GM21381 (cell line): ENCODE results near the gene EXOC4.

Experiments used
- ATAC-seq: cut with Tn5 transposase; IDR thresholded peaks from one replicate; pipeline ENCODE4 v1.9.1; 2021; ENCODE audit warnings: mild to moderate bottlenecking, moderate library complexity; ENCODE audit not compliant: unreplicated experiment

Gene EXOC4

DNA sequence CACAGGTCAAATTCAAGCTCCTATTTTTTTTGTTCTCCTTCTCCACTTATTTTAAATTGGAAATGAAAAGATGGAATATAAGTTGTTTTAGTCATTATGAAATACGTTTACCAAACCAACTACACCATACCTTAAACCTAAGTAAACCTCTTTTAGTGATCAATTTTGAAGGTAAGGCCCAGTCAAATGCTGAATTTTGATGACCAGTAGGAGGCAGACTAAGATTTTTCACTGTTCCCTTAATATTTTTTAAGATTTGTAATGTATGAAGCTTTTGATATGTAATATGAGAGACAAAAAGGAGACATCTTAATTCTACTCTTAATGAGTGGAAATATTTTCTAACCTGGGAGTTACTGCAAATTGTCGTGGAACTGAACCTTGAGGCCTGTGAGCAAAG lies 311.6 kb downstream of the EXOC4 start:
- ATAC-seq, result no peak

- ATAC-seq, result no peak
Measured at GRCh38 chr7:133568544-133568943, 315.7 kb downstream of the EXOC4 start.

GRCh38 chr7:133570321-133570720 lies 317.4 kb downstream of the EXOC4 start:
- ATAC-seq, result no peak

- ATAC-seq, result no peak
Measured at GRCh38 chr7:133571076-133571475, 318.2 kb downstream of the EXOC4 start.

DNA sequence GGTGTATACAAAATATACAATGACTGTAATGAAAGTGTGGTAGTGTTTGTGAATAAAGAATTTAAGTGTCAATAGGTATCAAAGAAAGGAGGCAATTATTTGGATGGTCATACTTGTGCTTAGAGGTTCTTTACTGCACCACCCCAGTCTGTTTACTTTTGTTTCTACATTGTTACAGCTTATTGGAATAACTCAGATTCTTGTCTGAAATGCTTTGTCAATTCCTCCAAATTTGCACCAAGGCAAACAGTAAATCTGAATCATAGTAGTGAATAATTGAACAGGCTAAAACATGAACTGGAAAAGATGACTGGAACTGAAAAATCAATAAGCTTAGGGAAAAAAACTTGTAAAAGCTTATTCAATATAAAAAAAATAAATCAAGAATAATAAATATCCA lies 319.2 kb downstream of the EXOC4 start:
- ATAC-seq, result no peak

DNA sequence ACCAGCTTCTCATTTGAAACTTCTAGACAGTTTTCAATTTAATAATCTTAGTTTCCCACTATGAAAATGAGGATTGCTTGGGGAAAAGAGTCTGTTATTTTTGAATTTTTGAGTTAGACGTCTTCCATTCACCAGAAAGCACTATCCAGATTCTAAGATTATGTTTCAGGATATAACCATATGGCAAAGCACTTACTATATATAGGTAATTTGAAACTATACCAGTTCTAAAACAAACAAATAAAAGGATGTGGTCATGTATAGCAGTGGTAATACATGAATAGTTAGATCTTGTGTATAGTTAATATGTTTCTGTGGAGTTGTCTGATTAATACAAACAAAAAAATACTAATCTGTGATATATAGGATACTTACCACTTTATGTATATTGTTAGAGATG lies 320.0 kb downstream of the EXOC4 start:
- ATAC-seq, result no peak

- ATAC-seq, result no peak
Measured at GRCh38 chr7:133573554-133574265, 320.8 kb downstream of the EXOC4 start.

DNA sequence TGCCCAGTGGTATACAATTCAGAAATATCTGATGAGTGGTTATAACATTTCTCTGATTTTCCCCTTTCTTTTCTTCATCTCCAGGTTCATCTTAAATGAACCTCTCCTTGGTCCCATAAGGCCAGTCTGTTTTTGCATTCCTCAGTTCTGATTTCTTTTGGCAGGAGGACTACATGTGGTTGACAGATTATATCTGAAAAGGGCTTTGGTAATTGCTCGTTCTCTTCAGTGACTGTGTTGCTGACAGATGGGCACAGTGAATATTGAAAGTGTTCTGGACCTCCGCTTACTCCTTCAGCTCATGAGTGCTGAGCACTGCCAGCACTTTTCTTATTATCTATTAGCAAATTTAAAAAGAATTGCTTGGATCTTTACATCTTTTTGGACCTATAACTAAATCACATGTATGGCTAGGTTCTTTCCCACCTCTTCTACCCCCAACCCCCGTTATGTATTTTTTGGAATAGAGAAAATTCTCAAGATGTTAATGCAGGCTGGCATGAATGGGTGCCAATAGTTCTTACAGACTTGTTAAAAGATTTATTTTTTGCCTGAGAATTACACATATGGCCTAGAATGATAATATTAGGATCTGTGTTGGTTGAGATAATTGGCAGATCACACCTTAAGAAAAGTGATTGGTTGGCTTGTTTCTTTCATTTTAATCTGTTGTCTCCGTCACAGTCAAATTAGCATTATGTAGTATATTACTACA lies 323.0 kb downstream of the EXOC4 start:
- no peak for ATAC-seq

DNA sequence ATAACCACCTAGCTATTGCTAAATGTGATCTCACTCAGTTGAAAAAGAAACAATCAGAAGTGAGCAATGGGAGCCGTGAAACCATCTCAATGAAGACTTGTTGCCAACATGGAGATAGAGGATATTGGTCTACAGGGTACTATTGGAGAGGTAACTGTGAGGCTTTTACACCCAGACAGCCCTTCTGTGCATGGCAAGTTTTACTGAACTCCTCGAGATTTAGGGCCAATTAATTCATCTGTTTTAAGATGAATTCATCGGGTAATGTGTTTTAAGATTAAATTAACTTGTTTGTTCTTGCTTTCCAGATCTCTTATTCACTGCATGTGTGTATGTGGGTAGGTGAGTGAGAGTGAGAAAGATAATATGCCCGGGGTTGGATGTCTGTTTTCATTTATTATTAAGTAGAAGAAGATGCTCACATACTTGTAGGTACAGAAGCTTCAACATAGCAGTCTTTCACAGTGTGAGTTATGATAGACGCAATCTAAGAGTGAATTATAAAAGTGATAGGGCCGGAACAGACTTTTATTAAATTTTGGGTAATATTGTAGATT lies 323.8 kb downstream of the EXOC4 start:
- no peak for ATAC-seq

DNA sequence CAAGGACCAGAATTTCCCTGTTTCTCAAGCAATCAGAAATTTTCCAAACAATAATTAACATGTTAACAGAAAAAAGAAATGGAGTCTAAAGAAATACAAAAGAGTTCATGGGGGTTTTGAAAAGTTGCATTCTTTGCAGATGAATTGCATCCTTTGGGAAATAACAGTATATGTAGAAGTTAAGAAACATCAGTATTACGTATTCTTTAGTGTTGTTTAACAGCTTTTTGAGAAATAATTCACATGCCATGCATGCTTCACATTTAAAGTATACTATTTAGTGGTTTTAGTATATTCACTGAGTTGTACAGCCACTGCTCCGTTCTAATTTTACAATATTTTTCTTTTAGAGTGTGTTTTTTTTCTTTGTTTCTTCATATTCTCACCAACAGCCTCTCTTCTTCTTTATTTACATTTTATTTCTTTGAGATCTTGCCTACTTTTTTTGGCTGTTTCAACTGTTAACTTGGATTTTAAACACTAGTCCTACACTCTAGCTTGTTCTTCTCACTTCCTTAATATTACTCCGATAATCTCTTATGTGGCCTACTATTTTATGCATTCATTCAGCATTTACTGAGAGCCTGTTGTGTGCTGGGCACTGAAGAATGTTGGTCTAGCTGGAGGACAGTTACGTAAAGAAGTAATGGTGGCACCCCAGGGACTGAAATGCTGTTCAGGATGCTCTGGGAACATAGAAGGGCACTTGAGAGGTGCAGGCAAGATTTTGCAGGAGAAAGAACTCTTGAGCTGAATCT lies 330.1 kb downstream of the EXOC4 start:
- ATAC-seq, result no peak

DNA sequence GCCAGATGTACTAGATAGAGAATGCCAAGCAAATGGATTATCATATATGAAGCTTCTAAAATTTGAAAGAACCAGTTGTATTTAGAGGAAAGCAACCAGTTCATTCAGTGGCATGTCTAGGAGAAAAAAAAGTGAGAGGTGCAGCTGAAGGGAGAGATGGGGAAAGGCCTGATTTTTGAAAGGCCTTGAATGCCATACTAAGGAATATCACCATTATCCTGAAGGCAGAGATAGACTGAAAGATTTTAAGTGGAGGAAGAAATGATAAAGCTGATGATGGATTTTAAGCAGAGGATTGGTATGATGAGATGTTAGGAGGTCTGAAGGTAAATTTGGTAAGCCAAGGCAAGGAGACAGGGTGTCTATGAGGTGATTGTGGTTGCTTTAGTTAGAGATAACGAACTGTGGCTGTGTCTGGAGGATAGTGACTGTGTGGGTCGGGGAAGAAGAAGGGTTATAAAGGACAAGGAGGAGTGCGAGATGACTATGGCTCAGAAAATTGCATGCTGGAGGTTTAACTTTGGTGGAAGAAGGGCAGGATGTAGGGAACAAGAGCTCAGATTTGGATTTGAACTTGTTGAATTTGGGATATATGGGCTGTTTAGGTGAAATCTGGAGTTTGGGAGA lies 330.8 kb downstream of the EXOC4 start:
- ATAC-seq, result no peak

DNA sequence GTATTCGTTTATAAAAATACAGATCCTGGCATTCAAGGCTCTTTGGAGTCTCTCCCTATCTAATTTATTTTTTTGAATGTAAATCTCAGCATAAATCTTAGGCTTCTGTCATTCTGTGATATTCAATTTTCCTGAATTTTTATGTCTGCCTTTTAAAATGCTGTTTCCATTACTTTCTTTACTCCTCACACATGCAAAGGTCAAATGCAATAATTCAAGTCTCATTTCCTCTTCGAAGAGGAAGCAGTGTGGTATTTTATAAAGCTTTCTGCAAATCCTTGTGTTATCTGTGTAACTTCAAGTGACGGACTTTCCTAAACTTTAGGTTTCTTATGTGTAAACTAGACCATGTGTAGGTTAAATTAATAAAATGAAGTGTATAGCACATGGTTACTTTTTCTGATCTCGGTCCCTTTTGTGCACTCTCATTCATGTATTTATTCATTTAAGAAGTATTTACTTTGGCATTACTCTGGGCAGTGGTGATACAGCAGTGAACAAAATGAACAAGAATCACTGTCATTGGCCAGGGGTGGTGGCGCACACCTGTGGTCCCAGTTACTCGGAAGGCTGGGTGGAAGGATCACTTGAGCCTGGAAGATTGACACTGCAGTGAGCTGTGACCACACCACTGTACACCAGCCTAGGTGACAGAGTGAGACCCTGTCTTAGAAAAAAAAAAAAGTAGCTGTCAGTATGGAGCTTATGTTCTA lies 332.2 kb downstream of the EXOC4 start:
- ATAC-seq, result no peak

DNA sequence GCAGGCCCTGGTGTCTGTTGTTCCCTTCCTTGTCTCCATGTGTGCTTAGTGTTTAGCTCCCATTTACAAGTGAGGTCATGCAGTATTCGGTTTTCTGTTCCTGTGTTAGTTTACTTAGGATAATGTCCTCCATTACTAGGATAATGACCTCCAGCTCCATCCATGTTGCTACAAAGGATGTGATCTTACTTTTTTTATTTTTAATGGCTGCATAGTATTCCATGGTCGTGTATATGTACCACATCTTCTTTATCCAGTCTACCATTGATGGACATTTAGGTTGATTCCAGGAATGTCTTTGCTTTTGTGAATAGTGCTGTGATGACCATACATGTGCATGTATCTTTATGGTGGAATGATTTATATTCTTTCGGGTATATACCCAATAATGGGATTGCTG lies 333.4 kb downstream of the EXOC4 start:
- no peak for ATAC-seq

DNA sequence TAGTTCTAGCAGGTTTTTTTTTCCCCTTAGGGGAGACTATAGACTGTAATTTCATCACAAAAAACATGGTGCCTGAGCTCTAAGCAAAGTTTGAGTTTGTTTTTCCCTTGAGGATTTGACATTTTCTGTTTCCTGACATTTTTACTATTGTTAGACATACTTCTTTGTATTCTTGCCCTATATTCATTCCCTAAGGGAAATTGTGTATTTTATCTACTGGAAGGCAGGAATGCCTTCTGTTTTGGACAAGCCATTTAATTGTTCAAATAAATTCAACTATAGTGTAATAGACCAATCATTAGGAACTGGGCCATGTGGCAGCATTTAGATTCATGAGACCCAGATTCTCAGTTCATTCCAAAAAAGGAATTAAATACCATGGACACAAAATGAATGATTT lies 335.0 kb downstream of the EXOC4 start:
- no peak for ATAC-seq

- no peak for ATAC-seq
Measured at GRCh38 chr7:133590795-133591194, 337.9 kb downstream of the EXOC4 start.

GRCh38 chr7:133591704-133592340 lies 338.9 kb downstream of the EXOC4 start:
- no peak for ATAC-seq

- ATAC-seq, result no peak
Measured at GRCh38 chr7:133593561-133593960, 340.7 kb downstream of the EXOC4 start.

DNA sequence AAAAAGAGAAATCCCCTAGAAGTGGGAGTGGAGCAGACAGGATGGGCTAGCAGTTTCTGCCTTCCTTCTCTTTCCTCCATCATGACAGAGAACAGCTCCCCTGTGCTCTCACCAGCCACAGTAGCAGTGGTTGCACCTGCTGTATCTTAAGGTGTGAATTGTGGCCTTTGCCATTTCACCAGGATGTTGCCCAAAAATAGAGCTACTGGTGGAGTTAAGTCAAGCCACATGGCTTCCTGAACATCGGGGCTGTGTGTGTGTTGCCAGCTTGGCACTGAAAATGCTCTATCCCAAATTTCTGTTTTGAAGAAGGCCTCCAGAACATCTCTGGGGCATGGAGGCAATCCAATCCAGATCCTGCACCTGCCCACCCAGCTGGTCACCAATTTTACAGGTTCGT lies 348.7 kb downstream of the EXOC4 start:
- no peak for ATAC-seq

GRCh38 chr7:133602291-133602690 lies 349.4 kb downstream of the EXOC4 start:
- ATAC-seq, result no peak

DNA sequence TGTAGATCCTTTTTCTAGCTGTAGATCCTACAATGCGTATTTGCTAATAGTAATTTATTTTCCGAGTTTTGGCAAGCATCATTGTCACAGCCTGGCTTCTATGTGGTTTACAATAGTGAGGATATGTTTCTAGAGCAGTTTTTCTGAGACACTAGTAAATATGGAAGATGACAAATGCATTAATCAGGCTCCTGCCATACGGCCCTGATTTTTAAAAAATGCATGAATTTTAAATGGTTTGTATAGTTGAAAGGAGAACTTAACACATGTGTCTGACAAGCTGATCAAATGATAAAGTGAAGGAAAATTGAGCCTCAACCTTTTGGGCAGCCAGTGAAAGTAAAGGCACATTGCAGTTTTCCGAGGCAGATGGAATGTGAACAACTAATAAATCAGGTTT lies 354.1 kb downstream of the EXOC4 start:
- no peak for ATAC-seq
